Adrenal gland (tissue), 12 donors: ENCODE measurements around the gene CPD. TPM values are rescaled to one million over a fixed set of nuclear protein-coding genes. Genes with fewer than 3 reads are reported as not detected.

ENCODE experiments used
- DNase-seq, 7 donors: peaks; one replicate each; pipeline ENCODE4 v3.0.0-alpha.2; 2019 to 2020
- H3K27ac ChIP-seq, 5 donors: fragments of 200-600 bp; sonication (generic) in 4 of 5; 1 replicate in 3 of 5; 2 replicates in 2 of 5; pipeline versions ENCODE4 v1.5.1 to v1.8.0; 2016 to 2020; ENCODE audit warnings: mild to moderate bottlenecking in 1 of 5
- H3K27me3 ChIP-seq: fragments of 200-600 bp; 2 replicates; pipeline ENCODE4 v1.8.0; 2021
- H3K36me3 ChIP-seq, 2 donors: fragments of 200-600 bp; replicated peaks in 1 of 2; 1 replicate in 1 of 2; 2 replicates in 1 of 2; pipeline versions ENCODE4 v1.5.1 to v1.8.0; 2018 to 2022
- H3K4me1 ChIP-seq, 2 donors: fragments of 200-600 bp; replicated peaks in 1 of 2; 1 replicate in 1 of 2; 2 replicates in 1 of 2; pipeline versions ENCODE4 v1.5.1 to v1.8.0; 2018 to 2021
- H3K4me3 ChIP-seq, 4 donors: fragments of 200-600 bp; sonication (generic) in 3 of 4; one replicate each; pipeline ENCODE4 v1.5.1; 2016 to 2018
- H3K9me3 ChIP-seq, 3 donors: fragments of 200-600 bp; sonication (generic) in 1 of 3; replicated peaks in 1 of 3; 1 replicate in 2 of 3; 2 replicates in 1 of 3; pipeline versions ENCODE4 v1.5.1 to v1.8.0; 2016 to 2021
- POLR2A ChIP-seq, 2 donors: fragments of 450-650 bp; IDR thresholded peaks; one replicate each; pipeline ENCODE4 v1.6.1; 2017; ENCODE audit warnings: antibody characterized with exemption in 2 of 2, mild to moderate bottlenecking in 2 of 2, moderate library complexity in 1 of 2
- WGBS, 4 donors: extraction: QIAGEN DNeasy Blood & Tissue Kit in 2 of 4; methylation state at CpG; one replicate each; pipeline versions ENCODE4 v1.1.5 to v1.1.7; 2013 to 2017; 5-methylcytosine and 5-hydroxymethylcytosine counted together
- intact Hi-C, 2 donors: fragments of 100-400 bp; cut with DNase I; formaldehyde crosslinking; loops; one replicate each; pipeline versions ENCODE4 v1.14.1 to v1.15.0; 2022 to 2023
- polyA plus RNA-seq, 3 donors: library from polyadenylated mRNA; stranded (reverse); fragments of 200-250 nt in 2 of 3; fragments of 350-450 nt in 1 of 3; fragmentation: Illumina TruSeq in 1 of 3; extraction: RNeasy Lipid Tissue Mini Kit (QIAGEN cat#74804) in 1 of 3; gene quantifications; one replicate each; pipeline ENCODE4 v1.2.3, GENCODE V29; 2013 to 2014
- total RNA-seq, 9 donors: library from RNA; depleted of rRNA in 4 of 9; stranded (reverse); fragments of >200 nt in 4 of 9; fragments of 120-200 nt in 1 of 9; fragmentation: NEBNext Ultra II Directional in 1 of 9; extraction: Animal tissue kit (Norgen Biotek cat#: 25700) in 1 of 9; gene quantifications; one replicate each; pipeline versions ENCODE4 v1.1.0 to v1.2.4, GENCODE V29; 2013 to 2023
- TF ChIP-seq, protein P1 (sequence below), 6 experiments: fragments of 450-650 bp in 4 of 6; fragments of 200-600 bp in 2 of 6; sonication (generic) in 1 of 6; IDR thresholded peaks; 1 replicate in 5 of 6; 2 replicates in 1 of 6; pipeline versions ENCODE4 v1.5.1 to v1.8.0; 2016 to 2021; ENCODE audit warnings: antibody characterized with exemption in 6 of 6, mild to moderate bottlenecking in 2 of 6, moderate library complexity in 1 of 6
- donor health status: healthy with polysubstance abuse.
- donor health status: Bipolar disorder and iron deficiency.
- donor health status: DM: yes; HTN: yes; CAD: no.
- donor health status: DM: no; HTN: no; CAD: no.
- donor health status: DM: no; HTN: no; CAD: no.
- donor health status: DM: yes; HTN: yes; CAD: no.

CPD gene
- total and polyA plus RNA-seq, 12 donors = 4.2 to 52.8 (median 33.0) TPM

DNA sequence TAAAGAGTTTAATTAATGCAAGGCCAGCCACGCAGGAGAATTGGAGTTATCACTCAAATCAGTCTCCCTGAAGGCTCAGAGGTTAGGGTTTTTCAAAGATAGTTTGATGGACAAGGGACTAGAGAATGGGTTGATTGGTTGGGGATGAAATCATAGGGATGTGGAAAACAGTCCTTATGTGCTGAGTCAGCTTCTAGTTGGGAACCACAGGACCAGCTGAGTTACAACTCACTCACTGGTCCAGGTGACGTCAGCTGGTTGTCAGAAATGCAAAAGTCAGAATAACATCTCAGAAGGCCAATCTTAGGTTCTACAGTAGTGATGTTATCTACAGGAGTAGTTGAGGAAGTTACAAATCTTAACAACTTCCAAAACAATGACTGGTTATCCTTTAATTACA lies 47.6 kb downstream of the CPD start:
- 86 to 98% (median 92%) methylated on average over 2 of the region's 2 CpGs for WGBS, 4 donors
- no peak overlapping the region for H3K27ac ChIP-seq
- TF ChIP-seq POLR2A (IDR thresholded peaks at IDR 0.05) = no peak
- TF ChIP-seq, protein P1, sequence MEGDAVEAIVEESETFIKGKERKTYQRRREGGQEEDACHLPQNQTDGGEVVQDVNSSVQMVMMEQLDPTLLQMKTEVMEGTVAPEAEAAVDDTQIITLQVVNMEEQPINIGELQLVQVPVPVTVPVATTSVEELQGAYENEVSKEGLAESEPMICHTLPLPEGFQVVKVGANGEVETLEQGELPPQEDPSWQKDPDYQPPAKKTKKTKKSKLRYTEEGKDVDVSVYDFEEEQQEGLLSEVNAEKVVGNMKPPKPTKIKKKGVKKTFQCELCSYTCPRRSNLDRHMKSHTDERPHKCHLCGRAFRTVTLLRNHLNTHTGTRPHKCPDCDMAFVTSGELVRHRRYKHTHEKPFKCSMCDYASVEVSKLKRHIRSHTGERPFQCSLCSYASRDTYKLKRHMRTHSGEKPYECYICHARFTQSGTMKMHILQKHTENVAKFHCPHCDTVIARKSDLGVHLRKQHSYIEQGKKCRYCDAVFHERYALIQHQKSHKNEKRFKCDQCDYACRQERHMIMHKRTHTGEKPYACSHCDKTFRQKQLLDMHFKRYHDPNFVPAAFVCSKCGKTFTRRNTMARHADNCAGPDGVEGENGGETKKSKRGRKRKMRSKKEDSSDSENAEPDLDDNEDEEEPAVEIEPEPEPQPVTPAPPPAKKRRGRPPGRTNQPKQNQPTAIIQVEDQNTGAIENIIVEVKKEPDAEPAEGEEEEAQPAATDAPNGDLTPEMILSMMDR (IDR thresholded peaks at IDR 0.05) = no peak
- H3K4me1 ChIP-seq = peaks cover 0 to 6% of the 10 kb centered on the region in 2 donors
- intact Hi-C loops = no loop called here
- no peak for DNase-seq
- no peaks in the 10 kb centered on the region for H3K9me3 ChIP-seq
- no peaks in the 10 kb centered on the region for H3K27me3 ChIP-seq
- peaks cover 0 to 18% of the 10 kb centered on the region in 2 donors for H3K36me3 ChIP-seq
- no peak overlapping the region for H3K4me3 ChIP-seq

DNA sequence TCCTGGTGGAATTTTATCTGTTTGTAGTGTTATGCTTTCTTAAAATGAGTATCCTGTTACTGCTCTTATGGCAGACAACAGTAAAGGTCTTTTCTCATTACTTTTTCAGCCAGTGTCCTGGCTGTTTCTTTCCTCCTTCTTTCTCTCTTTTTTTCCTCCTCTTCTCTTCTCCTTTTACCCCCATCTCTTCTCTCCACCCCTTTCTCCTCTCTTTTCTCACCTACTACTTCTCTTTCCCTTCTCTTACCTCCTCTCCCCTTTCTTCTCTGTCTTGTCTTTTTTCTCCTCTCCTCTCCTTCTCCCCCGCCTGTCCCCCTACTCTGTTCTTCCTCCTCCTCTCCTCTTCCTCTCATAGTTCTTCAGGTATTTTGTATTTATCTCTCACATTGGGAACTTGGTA lies 48.9 kb downstream of the CPD start:
- H3K27me3 ChIP-seq = no peaks in the 10 kb centered on the region
- H3K27ac ChIP-seq = no peak overlapping the region
- TF ChIP-seq, protein P1 (IDR thresholded peaks at IDR 0.05) = no peak
- no peak for TF ChIP-seq POLR2A (IDR thresholded peaks at IDR 0.05)
- no peaks in the 10 kb centered on the region for H3K9me3 ChIP-seq
- no peak for DNase-seq
- peaks cover 0 to 6% of the 10 kb centered on the region in 2 donors for H3K4me1 ChIP-seq
- 91 to 100% (median 95%) methylated on average over 1 of the region's 1 CpG for WGBS, 4 donors
- H3K36me3 ChIP-seq = peaks cover 0 to 13% of the 10 kb centered on the region in 2 donors
- H3K4me3 ChIP-seq = no peak overlapping the region
- intact Hi-C loops = no loop called here

DNA sequence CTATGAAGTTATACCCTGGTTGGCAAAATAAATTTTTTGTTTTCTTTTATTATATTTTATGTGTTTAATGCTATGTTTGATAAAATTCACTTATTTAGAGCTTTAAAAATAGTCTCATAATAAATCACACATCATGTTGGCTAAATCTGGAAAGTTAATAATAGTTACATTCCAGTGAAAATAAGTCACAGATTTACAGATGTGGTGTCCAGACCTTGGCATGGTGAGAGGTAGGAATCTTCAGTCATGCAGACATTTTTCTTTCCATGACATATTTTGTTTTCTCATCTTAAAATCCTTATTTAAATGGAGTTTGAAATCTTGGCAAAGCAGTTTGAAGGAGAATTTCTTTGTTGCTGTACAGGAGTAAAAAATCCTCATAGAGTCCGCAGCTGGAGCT lies 50.4 kb downstream of the CPD start:
- Histone ChIP-seq H3K36me3 (no peaks in the 10 kb centered on the region), H3K27me3 (no peaks in the 10 kb centered on the region), H3K27ac (peak overlapping the region in 1 of 5 donors; percentile 23), H3K9me3 (no peaks in the 10 kb centered on the region), H3K4me3 (no peak overlapping the region), H3K4me1 (peaks cover 0 to 6% of the 10 kb centered on the region in 2 donors)
- WGBS, 4 donors = 65 to 85% (median 79%) methylated on average over 1 of the region's 1 CpG
- no peak for TF ChIP-seq POLR2A (IDR thresholded peaks at IDR 0.05)
- TF ChIP-seq, protein P1 (IDR thresholded peaks at IDR 0.05) = no peak
- intact Hi-C loops = no loop called here
- DNase-seq = no peak

DNA sequence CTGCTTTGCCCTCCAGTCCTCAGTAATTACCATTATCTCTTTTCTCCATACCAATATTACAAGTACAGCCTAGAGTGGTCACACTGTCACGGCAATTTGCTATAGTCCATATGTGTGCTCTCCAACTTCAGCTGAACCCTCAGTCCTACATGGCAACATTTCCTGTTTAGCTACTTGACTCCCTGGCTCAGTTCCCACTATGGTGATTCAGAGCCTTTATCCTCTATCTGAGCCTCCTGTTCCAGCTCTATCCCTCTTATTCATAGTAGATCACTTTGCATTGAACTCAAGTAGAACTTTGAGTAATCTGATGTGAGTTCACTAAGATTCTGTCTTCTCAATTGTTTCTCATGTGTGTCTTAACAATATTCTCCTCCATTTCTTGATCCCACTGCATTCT lies 54.8 kb downstream of the CPD start:
- H3K27me3 ChIP-seq = no peaks in the 10 kb centered on the region
- H3K36me3 ChIP-seq = no peaks in the 10 kb centered on the region
- peaks cover 0 to 6% of the 10 kb centered on the region in 2 donors for H3K4me1 ChIP-seq
- DNase-seq = peak in 4 of 7 donors; percentile 20 to 30 (median 24)
- no peak overlapping the region for H3K4me3 ChIP-seq
- no peak for TF ChIP-seq POLR2A (IDR thresholded peaks at IDR 0.05)
- TF ChIP-seq, protein P1 (IDR thresholded peaks at IDR 0.05) = no peak
- H3K9me3 ChIP-seq = no peaks in the 10 kb centered on the region
- H3K27ac ChIP-seq = no peak overlapping the region
- intact Hi-C loops = no loop called here
- WGBS, 4 donors = 69 to 96% (median 84%) methylated on average over 1 of the region's 1 CpG
